KG1 (cell line): ENCODE results near the gene SAMD10.
"Not testable (repeated sequence)": the region's sequence is repeated elsewhere in the genome, so short reads cannot be mapped to it uniquely, and the experiment has no call there.

Source experiments
- DNase-seq: peaks from one replicate; lab custom pipeline; 2025; lab: John Stamatoyannopoulos, UW

SAMD10 gene

DNA sequence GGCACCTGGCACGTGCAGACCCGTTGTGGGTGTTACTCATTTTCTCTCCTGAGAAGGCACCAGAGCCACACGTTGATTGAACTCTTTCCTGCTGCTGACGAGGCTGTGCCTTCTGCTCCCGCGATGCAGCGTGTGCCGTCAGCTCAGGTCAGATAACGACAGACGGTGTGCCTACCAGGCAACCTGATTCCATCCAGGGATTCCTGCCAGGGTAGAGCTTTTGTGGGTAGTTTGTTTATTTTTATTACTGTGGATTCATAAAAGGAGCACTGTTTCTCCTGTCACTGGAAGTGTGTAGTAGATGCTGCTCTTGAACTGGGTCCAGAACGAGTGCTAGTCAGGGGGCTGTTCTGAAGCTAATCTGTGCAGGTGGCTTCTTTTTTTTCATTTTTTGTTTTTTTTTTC, 22.2 kb upstream of the SAMD10 start:
- no peak for DNase-seq

DNA sequence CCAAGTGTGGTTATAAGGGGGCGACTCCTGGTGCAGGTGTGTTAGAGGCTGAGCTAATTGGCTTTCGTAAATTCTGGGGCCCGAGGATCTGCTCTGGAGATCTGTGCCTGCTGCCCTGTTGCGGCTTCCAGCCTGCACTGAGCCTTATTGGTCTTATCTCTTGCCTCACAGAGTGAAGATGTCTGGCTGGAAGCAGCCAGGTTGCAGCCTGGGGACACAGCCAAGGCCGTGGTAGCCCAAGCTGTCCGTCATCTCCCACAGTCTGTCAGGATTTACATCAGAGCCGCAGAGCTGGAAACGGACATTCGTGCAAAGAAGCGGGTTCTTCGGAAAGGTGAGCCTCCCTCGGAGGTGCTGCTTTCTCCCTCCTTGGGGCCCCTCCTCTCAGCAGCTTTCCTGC, 21.5 kb upstream of the SAMD10 start:
- DNase-seq = no peak

DNA sequence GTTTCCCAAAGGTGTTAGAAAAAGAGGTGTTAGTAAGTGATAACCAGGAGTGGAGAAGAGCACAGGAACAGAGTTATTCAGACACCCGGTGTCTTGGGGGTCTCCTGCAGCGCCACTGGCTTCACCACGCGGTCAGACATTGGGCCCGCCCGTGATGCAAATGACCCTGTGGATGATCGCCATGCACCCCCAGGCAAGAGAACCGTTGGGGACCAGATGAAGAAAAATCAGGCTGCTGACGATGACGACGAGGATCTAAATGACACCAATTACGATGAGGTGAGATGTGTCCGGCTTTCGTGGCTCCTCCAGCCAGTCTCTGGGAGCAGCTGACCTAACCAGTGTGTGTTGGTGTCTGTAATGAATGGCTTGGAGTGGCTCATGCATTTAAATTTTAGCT, 3.5 kb upstream of the SAMD10 start:
- DNase-seq = no peak

DNA sequence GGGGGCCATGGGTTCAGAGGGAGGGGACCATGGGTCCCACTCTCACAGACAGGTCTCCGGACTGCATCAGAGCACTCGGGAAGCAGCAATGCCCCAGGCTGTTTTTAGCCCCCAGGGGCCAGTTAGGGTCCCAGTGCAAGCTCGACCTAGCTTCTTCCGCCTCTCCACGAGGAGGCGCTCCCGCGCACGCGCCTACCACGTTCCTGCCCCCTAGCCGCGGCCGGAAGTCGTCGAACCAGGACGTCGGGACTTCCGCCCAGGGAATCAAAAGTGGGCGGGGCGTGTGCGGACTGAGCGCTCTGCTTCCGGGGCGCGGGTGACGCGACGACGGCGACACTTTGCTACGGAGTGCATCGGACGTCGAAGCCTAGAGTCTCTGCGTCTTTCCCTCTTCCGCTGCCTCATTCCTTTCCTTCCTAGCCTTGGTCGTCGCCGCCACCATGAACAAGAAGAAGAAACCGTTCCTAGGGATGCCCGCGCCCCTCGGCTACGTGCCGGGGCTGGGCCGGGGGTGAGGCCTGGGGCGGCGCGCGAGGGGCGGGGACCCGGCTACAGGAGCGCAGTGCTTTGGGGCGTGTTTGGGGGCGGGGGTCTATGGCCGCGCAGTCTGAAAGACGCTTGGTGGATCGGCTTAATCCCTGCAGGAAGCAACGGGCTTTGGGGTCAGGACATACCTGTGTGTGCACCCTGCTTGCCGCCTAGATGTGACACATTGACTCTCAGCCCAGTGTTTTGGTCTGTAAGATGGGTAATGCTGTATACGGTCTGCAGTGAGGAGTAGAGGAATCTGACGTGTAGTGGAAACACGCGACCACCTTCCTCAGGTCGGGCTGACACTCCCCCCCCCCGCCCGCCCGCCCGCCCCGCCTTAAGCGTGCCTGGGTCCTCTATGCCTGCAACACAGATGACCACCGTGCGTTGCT, 1.6 kb upstream of the SAMD10 start, which contains the start of gene PRPF6:
PRPF6 (plus strand) TSS at position 327 of the 923 bp plus-strand sequence; CDS start at position 441, 114 bp downstream.
- peak; percentile 95 for DNase-seq

DNA sequence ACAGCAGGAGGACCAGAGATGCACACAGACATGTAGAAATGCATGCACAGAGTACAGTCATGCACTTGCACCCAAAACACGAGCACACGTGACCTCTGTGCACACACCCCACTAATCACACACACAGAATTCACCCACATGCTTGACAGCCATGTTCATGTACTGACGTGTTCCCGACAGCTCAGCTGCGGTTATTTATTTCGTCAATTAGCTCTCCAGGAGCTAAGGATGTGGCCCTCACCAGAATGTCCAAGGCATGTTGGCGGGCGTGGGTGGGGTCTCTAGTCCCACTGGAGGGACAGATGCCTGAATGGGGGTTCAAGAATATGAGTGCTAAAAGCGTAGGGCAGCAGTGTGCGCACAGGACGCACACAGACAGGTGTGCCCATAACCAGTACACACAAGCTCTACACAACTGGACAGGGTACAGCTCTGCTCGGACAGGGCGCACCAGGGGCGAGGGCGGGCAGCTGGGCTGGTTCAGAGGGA, 919 bp upstream of the SAMD10 start:
- DNase-seq = no peak

DNA sequence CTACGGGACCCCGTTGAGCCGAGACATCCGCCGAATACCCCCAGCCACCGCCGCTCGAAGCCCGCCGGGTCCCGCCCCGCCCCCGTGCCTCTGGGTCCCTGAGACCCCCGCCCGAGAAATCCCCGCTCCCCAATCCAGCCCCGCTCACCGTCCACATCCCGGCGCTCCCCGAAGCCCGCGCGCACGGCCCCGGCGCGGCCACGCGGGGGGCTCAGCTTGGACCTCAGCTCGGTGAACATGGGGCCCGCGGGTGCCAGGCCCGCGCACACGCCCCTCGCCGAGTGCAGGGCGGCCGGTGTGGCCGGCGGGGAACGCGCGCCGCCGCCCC, 249 bp downstream of the SAMD10 start:
- DNase-seq = no peak

DNA sequence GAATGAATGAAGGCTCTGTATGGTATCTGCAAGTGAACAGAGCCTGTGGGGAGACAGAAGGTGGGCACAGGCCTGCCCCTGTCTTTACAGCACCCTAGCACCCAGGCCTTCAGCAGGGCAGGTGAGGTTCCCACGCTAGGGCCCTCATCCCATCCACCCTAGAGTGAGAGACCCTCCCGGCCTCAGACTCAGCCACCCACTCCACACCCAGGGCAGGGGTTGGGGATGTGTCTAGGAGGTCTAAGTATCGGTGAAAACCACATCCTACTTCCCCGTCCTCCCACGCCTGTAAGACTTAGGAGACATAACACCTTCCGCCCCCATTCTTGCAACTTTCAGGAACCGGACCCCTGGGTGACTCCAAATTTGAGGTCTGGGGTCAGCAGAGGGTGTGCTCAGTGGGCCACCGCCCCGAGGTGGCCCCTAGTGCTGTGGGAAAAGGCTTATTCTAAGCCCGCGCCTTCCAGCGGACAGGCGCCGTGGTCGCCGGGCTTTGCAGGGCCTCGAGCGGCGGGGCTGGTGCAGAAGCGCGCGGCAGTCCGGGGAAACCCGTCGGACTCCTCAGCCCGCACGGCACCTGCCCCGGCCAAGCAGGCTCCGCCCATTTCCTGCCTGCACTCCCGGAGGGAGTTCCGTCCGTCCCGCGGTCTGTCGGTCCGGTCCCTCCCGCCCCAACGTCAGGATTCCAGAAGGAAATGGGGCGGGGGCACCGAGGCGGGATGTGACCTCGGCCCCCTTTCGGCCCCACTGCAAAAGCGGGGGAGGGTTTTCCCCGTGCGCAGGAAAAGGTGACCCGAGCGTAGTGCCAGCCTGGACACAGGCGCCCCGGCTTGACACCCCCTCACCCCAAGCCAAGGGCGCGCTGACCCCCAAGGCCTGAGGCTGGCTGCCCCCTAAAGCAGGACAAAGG, 868 bp downstream of the SAMD10 start:
- no peak for DNase-seq

DNA sequence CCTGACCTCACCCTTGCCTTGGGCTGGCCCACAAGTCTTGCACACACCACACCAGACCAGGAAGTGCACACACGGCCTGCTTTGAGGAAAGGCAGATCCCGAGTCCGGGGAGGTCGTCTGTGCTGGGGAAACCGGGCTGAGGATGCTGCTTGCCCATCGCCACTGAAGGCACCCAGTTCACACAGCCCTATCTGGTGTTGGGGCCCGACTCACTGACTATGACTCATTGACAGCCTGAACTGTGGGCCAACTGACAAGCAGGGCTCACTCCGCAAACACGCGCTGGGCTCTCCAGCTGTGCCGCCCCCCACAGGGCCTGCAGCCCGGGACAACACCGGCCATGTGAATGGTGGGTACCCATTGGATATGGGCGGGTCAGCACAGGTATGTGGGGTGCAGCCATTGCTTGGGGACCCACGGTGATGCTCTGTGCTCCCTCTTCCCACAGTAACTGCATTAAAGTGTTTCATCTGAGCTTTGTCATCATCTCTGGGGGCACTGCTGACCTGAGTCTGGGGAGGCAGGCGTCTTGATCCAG, 1.6 kb downstream of the SAMD10 start:
- DNase-seq = no peak

DNA sequence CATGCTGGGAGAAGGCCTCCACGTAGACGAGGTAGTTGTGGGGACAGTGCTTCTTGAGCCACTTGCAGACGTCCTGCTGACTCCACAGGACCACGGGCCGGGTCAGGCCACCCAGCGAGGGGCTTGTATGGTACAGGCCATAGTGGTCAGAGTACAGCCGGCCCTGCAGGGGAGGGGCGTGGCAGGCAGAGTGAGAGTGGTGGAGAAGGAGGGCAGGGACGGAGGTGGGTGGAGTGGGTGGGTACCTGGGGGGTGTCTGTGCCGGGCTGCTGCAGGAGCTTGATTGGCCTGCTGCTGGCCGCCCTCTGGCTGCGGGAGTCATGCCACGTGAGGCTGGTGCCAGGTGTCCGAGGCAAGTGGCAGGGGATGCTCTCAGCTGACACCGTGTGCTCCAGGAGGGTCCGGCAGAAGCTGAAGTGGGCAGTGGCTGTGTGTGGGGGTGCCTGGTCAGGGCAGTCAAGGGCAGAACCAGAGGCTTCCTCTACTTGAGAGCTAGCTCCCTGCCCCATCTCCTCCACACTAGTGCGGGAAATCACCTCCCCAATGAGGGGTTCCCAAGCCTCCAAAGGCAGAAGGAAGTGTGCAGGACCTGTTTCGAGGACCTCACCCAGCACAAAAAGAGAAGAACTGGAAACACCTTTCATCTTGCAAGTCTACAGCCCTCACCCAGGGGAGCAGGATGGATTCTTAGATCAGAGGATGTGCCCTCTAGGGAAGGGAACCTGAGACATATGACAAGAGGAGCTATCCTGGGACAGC, 2.3 kb downstream of the SAMD10 start:
- no peak for DNase-seq

DNA sequence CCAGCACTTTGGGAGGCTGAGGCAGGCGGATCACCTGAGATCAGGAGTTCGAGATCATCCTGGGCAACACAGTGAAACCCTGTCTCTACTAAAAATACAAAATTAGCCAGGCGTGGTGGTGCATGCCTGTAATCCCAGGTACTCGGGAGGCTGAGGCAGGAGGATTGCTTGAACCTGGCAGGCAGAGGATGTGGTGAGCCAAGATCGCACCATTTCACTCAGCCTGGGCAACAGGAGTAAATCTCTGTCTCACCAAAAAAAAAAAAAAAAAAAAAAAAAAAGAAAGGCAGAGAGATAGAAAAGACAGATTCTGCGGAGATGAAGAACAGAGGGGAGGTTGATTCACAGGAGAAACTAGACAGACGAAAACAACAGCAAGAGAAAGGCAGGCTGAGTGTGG, 2.9 kb downstream of the SAMD10 start:
- not testable (repeated sequence) for DNase-seq

DNA sequence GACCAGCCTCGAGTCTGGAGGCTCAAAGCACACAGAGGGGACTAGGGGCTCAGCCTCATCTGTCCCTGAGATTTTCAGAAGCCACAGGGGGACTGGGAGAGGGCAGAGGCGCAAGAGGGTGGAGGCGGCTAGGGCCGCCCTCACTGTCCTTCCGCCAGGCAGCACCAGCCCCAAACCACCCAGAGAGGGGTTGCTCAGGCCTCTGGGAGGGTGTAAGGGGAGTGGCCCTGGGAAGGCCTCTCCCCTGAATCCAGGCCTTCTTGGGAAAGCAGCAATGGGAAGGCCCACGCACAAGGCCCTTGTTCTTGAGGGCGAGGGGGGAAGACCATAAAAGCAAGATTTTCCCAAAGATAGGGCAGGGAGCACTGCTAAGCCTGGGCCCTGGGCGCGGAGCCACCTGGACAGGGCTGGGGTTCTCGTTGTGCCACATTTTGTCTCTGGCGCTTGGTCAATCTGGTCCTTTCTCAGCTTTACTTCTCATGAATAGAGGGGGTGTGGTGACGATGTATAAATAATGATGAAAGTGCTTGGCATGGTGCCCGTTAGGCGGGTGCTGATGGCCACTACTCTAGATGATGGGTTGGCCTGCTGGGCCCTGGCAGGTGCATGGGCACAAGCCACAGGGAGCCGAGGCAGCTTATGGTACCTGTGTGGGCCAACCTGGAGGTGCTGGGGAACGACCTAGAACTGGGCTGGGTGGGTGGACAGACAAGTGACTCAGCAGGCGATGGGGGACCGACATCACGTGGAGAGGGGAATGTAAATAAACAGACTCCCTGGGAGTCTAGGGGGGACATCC, 4.8 kb downstream of the SAMD10 start:
- no peak for DNase-seq

DNA sequence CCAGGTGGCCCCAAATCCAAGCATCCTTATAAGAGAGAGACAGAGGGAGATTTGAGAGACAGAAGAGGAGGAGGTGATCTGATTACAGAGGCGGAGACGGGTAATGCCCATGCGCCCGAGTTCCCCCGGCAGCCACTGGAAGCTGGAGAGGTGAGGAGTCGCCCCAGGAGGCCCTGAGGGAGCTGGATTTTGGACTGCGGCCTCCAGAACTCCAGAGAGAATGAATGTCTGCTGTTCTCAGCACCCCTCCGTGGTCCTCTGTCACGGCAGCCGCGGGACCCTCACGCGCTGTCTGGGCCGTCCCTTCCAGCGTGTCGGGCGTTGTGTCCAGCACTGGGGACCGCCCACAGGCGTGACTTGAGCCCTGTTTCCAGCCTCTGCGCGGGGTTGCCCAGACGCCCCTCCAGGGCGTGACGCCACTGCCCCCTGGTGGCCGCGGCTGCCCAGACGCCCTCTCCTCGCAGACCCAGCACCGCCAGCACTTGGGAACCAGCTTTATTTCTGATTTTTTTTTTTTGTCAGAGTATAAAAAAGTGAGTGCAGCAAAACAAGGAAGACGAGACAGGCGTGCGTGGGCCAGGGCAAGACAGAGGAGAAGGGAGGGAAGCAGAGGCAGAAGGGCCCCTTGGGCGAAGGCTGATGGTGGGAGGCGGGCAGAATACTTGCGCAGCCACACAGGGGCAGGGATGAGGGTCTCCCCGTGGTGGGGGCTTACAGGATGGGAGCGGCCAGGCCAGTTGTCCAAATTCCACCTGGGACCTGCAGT, 5.6 kb downstream of the SAMD10 start:
- DNase-seq = peak; percentile 52

DNA sequence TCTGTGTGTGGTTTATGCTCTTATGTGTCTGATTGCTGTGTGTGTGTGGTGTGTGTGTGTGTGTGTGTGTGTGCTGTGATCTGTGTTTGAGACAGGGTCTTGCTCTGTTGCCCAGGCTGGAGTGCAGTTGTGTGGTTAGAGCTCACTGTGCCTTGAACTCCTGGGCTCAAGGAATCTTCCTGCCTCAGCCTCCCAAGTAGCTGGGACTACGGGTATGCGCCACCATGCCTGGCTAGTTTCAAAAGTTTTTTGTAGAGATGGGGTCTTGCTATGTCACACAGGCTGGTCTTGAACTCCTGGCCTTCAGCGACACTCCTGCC, 6.3 kb downstream of the SAMD10 start:
- DNase-seq = no peak

DNA sequence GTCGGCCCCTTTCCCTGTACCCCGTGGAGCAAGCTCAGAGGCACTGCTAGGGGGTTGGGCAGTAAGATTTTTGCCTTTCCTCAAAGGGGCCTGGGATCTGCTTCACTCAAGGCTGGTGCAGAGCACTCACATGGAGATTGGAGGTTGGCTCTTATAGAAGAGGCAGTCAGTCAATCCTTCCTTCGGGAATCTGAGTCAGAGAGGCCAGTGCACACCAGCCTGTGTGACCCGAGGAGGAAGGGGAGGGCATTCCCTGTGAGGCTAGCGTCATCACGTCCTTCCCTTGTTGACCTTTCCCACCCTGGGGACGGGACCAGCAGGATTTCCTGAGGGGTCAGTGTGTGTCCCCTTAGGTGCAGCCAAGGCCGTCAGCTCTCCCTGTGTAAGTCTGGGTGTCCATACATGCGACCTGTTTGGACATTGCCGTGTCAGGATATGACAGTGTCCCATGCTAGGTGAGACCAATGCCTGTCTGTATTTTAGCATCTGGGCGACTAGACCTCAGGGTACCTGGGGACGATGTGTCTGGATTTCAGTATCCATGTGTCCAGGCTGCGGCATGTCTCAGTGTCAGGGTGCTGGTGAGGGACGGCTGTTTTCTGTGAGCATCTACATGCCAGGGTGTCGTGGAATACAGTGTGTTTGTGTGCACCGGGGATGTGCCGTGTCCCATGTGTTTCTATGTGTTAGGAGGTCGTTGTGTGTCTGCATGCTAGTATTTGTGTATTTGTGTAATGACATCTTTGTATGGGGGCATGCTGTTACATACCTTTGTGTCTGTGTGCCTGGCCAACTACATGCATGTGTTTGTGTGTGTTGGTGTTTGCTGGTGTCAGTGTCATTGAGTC, 6.9 kb downstream of the SAMD10 start:
- no peak for DNase-seq

DNA sequence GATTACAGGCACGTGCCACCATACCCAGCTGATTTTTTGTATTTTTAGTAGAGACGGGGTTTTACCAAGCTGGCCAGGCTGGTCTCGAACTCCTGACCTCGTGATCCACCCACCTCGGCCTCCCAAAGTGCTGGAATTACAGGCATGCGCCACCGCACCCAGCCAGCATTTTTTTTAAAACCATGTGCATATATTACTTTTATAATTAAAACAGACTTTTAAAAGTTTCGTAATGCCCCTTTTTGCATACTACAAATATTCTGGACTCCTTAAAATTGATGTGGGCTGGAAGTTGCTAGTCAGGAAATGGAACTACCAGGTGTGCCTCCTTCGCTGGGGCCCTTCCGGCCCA, 7.5 kb downstream of the SAMD10 start:
- DNase-seq = not testable (repeated sequence)

DNA sequence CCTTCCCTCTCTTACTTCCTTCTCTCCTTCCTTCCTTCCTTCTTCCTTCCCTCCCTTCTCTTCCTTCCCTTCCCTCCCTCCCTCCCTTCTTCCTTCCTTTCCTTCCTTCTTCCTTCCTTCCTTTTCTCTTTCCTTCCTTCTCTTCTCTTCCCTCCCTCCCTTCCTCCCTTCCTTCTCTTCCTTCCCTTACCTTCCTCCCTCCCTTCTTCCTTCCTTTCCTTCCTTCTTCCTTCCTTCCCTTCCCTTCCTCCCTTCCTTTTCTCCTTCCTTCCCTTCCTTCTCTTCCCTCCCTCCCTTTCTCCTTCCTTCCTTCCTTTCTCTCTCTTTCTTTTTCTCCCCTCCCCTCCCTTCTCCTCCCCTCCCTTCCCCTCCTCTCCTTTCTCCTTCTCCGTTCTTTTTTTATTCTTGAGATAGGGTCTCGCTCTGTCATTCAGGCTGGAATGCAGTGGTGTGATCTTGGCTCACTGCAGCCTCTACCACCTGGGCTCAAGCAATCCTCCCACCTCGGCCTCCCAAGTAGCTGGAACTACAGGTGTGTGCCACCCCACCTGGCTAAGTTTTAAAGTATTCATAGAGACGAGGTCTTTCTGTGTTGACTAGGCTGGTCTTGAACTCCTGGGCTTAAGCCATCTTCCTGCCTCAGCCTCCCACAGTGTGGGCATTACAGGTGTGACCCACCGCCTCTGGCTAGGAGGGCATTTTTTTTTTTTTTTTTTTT, 8.6 kb downstream of the SAMD10 start:
- DNase-seq = no peak

DNA sequence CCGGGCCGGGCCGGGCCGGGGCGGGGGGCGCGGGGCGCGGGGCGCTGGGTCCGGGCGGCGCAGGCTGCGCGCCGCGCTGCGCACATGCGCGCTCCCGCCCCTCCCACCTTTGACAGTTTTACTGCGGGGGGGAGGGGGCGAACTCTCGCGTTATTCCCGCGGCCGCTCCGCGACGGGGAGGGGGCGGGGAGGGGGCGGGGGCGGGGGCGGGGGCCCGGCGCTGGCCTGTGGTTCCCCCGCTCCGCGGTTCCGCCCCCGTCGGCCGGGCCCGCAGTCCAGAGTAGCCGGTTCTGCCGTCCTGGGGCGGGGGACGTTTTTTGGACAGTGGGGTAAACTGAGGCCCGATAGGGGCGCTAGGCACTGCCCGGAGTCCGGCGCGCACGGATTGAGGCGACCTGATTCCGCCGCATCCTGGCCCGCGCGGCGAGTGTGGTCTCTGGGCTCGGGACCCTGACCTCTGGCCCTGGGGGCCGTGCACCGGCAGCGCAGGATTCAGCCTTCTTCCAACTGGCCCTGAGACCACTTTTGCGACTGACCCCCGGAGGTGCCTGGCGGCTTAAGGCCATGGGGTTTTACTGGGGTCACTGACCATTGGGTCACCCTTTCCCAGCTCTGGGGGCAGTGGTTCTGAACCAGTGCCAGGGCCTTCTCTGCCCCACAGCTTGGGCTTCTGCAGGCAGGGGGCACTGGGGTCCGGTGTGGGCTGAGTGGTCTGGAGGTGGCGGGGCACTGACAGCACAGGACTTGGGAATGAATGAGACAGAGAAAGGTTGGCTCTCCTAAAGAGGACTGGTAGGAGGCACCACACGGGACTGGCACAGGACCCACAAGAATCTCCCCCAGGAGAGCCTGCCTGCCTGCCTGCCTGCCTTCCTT, 9.4 kb downstream of the SAMD10 start, which contains the start of gene ZNF512B:
ZNF512B (minus strand) TSS at position 93 of the 876 bp plus-strand sequence. CDS start 1,980 bp downstream, outside the sequence.
- DNase-seq = no peak
